Ammon's horn (tissue), 1 donor: ENCODE measurements around the gene AARS1.
"Not testable (repeated sequence)": the region's sequence is repeated elsewhere in the genome, so short reads cannot be mapped to it uniquely, and the experiment has no call there.

Experiments
- DNase-seq: peaks from one replicate; pipeline ENCODE4 v3.0.0-alpha.2; 2016; ENCODE audit warnings: low spot score

The AARS1 gene

DNA sequence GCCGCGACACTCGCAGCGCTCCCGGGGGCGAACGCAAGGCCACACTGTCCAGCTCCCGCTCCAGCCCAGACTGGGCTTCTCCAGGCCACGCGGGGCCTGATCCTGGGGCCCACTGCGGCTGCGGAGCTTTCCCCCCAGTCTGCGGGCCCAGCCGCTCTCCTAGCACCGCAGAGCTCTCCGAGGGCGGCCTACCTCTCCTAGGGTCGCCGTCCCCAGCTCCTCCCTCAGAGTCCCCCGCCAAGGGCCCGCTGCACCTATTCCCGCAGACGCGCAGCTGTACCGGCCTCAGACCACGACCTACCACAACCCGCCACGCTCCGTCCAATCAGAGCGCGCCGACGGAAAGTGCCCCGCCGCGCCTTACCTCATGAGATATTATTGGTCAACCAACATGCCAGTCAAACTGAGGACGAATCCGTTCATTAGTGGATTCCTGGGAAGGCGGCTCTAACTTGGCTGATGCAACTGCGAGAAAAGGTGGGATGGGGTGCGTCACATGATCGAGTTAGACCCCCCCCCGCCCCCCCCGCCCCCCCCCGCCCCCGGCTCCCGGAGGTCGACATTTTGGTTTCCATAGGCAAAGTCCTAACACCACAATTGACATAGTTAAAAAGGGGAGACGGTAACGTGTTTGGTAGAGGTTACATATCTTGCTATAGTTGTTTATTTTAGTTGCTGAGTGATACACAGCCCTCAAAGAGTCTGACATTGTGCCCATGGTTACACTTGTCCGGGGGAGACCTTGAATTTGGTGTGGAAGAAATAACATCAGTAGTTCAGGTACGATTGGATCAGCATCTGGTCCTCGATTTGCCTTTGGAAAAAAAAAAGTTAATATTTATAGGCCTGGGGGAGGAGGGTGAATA is at the start of gene AARS1:
Gene AARS1 (minus strand): TSS at position 278 of the 866 bp plus-strand sequence. CDS start 6,743 bp downstream, outside the sequence.
- DNase-seq: peak; percentile 99

DNA sequence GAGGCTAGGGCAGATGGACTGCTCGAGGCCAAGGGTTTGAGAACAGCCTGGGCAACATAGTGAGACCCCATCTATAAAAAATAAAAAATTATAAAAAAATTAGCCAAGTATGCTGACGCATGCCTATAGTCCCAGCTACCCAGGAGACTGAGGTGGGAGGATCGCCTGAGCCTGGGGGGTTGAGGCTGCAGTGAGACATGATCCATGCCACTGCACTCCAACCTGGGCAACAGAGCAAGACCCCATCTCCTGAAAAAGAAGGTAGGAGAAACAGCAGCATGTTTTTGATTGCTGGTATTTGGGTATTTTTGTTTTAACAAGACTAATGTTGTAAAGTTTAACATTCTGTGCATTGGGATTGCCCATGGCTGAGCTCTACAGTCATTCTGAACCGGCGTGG is 48.5 kb upstream of the AARS1 start:
- no peak for DNase-seq

DNA sequence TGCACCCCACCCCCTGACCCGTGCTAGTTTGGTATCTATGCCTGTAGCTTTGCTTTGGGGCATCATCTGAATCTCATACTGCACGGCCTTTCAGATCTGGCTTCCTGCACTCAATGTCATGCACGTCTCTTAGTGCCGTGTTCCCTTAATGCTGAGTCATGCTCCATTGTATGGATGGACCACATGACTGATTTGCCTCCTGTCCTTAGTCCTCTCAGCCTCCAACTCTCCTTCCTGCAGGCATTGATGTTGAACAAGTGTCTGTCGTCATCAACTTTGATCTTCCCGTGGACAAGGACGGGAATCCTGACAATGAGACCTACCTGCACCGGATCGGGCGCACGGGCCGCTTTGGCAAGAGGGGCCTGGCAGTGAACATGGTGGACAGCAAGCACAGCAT is 43.4 kb upstream of the AARS1 start:
- not testable (repeated sequence) for DNase-seq

DNA sequence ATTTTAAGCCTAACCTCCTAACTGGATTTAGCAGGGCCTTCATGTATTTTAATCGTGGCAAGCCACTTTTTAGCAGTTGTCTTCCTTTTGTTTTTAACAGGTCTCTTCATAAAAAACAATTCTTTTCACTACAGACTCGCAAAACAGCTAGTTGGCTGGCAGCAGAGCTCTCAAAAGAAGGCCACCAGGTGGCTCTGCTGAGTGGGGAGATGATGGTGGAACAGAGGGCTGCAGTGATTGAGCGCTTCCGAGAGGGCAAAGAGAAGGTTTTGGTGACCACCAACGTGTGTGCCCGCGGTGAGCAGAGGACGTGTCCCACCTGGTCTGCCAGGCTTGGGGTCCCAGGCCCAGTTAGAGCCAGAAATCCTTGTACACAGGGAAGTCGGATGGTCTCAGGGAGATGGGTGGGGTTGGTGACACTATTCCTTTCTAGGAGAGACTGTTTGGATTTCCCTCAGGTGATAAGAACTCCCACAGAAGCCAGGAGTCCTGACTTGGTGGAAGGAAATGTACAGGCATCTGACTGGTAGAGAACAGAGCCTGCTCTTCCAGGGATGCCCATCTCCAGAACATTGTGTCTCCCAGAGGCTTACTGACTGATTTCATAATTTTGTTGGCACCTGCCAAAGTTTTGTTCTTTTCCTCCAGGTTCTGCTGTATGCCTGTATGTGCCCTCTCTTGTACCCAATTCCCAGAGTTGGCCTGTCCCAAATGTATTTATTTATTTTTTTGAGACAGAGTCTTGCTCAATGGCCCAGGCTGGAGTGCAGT is 42.5 kb upstream of the AARS1 start:
- DNase-seq: no peak

DNA sequence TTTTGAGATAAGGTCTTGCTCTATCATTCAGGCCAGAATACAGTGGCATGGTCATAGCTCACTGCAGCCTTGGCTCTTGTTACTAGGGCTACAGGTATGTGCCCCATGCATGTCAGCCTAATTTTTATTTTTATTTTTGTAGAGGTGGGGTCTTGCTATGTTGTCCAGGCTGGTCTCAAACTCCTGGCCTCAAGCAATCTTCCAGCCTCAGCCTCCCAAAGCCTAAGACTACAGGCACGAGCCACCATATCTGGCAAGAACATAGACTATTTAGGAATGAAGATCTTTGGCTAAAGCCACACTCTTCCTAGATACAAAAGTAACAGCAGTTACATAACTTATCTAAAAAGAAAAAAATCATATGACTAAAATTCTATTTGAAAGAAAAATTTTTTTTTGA is 41.8 kb upstream of the AARS1 start:
- DNase-seq: no peak

DNA sequence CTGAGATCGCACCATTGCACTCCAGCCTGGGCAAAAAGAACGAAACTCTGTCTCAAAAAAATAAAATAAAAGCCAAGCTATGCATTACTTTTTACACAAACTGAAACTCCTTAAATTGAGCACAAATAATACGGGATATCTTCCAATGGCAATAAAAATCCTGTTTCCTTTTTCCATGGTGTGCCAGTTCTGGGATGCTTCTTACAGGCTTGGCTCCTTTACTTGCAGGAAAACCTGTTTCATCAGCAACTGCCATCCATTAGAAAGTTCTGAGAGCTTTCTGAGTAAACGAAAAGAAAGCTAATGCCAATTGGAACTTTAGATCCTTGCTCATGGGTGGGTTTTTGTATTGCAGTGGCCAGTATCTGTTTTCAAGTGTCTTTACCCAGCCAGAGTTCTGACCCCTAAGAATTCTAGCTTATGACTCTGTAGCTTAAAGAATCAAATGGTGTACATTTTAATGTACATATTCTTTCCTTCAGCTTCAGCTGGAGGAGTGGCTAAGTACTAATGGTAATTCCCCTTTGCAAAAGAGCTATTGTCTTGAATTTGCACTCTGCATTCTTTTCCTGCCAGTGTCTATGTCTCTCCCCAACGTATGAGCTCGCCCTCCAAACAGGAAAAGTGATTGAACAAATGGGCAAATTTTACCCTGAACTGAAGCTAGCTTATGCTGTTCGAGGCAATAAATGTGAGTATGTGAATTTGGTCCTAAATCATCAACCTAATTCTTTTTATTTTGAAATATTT is 35.9 kb upstream of the AARS1 start:
- no peak for DNase-seq

DNA sequence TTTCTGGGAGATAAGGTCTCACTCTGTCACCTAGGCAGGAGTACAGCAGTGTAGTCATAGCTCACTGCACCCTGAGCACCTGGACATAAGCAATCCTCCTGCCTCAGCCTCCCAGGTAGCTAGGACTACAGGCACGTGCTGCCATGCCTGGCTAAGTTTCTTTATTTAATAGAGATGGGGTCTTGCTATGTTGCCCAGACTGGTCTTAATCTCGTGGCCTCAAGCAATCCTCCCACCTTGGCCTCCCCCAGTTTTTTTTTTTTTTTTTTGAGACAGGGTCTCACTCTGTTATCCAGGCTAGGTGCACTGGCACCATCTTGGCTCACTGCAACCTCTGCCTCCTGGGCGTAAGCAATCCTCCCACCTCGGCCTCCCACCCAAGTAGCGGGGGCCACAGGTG is 30.8 kb upstream of the AARS1 start:
- no peak for DNase-seq

DNA sequence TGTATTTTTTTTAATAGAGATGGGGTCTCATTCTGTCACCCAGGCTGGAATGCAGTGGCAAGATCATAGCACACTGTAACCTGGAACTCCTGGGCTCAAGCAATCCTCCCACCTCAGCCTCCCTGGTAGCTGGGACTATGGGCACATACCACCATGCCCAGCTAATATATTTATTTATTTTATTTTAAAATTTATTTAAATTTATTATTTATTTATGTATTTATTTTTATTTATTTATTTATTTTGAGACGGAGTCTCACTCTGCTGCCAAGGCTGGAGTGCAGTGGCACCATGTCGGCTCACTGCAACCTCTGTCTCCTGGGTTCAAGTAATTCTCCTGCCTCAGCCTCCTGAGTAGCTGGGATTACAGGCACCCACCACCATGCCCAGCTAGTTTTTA is 18.4 kb upstream of the AARS1 start:
- DNase-seq: not testable (repeated sequence)

DNA sequence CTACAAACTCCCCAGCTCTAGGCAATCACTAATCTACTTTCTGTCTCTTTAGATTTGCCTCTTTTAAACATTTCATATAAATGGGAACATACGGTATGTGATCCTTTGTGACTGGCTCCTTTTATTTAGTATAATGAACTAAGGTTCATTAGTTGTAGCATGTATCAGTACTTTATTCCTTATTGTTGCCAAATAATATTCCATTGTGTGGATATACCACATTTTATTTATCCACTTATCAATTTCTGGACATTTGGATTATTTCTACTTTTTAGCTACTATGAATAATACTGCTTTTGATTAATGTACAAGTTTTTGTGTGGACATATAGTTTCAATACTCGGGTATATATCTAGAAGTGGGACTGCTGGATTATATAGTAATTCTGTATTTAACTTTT is 17.6 kb upstream of the AARS1 start:
- DNase-seq: no peak

DNA sequence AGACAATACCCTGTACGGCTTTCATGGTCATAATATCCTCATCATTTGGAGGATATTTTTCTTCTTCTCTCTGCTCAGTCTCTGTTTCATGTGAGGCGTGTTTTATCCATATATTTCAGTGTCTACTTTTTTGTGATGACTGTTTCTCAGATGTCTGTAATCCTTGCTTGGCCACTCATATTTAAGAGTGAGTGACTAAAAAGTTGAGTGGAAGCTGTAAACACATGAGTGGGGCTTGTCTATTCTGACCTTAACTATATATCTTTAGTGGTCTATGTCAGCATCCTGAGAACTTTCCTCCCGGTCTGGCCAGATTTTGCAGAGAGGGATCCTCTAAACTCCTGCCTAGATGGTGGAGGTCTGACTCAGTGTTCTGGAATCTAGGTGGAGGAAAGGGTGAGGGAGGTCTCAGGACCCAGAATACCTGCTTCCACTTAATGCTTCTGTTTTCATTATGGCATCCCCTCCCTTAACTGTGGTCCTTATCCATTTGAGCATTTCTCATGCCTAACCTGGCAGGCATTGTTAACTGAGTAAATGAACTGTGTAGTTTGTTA is 15.7 kb upstream of the AARS1 start:
- DNase-seq: no peak

DNA sequence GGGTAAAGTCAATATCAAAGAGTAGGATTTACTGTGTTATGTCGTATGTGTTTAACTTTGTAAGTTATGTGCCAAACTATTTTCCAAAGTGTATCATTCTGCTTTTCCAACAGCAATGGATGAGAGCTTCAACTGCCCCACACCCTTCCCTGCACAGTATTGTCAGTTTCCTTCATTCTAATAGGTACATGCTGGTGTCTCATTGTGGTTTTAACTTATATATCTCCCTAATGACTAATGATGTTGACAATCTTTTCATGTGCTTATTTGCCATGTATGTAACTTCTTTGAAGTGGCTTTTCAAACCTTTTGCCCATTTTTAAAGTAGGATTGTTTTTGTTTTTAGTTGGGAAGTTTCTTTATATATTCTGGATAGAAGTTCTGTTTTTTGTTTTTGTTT is 13.4 kb upstream of the AARS1 start:
- DNase-seq: no peak

DNA sequence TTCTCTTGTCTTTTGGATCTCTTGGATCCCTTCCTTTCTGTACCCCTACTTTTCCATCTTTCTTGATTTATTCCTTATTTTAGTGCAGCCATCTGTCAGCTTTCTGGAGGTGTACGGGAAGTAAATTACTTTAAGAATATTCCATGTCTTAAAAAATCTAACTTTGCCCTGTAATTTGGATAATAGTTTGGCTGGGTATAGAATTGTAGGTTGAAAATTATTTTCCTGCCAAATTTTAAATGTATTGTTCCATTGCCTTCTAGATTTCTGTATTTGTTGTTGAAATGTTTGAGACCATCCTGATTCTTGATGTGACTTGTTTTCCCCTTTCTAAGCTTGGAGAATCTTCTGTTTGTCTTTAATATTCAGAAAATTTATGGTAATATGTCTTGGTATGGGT is 11.8 kb upstream of the AARS1 start:
- no peak for DNase-seq

DNA sequence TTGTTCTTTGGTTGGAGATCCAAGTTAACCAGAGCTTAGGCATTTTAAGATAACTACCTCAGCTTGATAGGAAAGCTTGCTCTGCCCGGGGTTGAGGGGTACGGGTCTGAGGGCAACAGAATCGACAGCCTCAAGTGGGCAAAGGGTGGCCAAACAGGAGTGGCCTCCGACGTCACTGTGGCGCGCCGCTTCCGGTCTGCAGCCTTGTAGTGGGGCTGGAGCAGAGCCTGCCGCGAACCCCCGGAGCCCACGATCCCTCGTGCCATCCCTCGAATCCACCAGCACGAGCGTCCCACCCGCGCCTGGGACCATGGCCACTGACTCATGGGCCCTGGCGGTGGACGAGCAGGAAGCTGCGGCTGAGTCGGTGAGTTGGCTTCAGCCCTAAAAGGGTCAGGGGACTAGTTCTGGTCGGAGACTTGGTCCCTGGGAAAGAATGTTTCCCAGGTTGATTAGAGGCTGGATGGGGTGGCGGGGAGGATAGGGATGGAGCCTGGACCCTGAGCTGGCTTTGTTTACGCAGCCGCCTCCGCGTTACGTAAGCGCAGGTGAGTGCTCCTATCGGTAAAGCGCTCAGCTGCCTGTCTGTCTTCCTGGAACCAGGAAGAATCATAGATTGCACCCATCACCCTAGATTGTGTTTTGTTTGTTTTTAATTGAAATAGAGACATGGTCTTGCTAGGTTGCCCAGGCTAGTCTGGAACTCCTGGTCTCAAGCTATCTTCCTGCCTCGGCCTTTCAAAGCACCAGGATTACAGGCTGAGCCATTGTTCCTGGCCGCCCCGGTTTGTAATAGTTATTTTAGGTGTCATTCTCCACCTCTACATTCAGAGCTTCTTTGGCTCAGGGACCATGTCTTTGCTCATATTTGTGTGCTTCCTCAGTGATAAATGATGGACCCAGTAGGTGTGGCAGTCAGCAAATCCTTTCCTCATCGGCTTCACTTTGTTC is 10.0 kb upstream of the AARS1 start, which contains the start of gene DDX19B:
Gene DDX19B (plus strand): TSS at position 199 of the 951 bp plus-strand sequence. CDS start 112 bp downstream, at position 311.
- DNase-seq: peak; percentile 91

DNA sequence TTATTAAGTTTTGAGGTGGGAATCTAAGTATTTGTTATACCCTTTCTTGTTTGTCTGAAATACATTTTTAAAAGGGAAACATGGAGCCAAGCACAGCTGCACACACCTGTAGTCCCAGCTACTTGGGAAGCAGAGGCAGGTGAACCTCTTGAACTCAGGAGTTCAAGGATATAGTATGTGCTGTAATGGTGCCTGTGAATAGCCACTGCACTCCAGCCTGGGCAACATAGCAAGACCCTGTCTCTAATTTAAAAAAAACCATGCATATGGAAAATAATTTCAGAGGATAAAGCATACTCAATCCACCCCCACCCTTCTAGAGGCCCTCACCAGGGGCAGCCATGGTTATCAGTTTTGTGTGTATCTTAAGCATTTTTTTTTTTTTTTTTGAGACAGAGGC is 6.3 kb upstream of the AARS1 start:
- DNase-seq: no peak

DNA sequence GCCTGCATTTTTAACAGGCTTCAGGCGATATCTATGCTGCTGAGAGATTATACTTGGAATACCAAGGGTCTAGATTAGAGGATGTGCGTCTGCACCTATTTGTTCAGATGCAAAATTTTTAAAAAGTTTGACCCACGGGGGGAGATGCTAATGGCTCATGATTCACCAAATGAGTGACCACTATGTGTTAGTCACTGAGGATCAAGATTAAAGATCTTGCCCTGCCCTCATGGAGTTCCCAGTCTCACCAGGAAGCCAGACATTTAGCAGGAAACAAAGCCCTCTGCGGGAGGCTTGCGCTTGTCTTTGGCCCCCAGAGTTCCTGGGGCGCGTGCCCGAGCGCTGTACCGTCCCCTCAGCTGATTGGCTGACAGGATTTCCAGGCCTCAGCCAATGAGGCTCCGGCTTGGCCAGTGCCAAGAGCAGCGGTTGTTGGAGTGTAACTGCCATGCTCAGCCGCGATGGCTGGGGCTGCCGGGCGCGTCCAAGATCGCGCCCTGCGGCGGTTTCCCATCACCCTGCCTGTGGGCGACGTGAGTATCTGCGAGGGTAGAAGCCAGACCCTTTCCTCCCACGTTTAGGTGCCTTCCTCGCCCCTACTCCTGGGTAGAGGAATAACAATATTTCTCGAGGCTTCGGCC is 5.2 kb upstream of the AARS1 start:
- no peak for DNase-seq

DNA sequence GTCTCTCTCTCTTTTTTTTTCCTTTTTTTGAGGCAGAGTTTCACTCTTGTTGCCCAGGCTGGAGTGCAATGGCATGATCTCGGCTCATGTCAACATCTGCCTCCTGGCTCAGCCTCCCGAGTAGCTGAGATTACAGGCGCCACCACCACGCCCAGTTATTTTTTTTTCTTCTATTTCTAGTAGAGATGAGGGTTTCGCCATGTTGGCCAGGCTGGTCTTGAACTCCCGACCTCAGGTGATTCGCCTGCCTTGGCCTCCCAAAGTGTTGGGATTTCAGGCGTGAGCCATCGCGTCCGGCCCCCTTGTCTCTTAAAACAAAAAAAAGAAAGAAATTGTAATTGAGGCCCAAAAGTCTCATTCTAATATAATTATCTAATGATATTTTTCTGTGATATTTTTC is 2.8 kb upstream of the AARS1 start:
- not testable (repeated sequence) for DNase-seq

DNA sequence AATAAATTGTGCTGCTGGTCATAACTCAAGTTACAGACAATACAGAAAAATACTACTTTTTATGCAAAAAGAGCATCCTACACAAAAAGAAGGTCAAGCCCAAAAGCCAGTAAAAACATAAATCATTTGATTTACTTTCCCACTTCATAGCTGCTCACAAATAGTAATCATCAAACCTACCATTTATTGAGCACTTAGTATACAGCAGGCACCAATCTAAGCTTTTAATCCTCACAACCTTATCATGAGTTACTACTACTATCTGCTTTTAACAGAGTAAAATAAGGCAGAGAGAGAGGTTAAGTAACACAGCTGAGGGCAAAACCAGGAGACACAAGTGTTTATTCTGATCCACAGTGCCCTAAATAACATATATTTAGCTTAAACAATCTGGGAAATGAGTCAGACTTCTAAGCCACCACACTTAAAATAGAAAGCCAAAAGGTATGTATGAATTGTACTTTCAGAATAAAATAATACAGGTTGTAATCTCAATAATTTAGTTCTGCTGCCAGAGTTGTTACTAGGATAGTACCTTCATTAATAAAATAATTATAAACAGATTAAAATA is 1.7 kb upstream of the AARS1 start:
- no peak for DNase-seq

DNA sequence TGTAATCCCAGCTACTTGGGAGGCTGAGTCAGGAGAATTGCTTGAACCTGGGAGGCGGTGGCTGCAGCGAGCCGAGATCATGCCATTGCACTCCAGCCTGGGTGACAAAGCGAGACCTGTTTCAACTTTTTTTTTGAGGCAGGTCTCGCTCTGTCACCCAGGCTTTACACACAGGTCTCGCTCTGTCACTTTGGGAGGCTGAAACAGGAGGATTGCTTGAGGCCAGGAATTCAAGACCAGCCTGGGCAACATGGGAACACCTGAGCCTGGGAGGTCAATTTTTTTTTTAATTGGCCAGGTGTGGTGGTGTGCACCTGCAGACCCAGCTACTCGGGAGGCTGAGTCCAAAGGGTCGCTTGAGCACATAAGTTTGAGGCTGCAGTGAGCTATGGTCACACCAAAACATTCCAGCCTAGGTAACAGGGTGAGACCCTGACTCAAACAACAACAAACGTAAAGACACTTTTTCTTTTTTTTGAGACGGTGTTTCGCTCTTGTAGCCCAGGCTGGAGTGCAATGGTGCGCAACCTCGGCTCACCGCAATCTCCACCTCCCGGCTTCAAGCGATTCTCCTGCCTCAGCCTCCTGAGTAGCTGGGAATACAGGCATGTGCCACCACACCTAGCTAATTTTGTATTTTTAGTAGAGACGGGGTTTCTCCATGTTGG is 1.9 kb downstream of the AARS1 start:
- not testable (repeated sequence) for DNase-seq

DNA sequence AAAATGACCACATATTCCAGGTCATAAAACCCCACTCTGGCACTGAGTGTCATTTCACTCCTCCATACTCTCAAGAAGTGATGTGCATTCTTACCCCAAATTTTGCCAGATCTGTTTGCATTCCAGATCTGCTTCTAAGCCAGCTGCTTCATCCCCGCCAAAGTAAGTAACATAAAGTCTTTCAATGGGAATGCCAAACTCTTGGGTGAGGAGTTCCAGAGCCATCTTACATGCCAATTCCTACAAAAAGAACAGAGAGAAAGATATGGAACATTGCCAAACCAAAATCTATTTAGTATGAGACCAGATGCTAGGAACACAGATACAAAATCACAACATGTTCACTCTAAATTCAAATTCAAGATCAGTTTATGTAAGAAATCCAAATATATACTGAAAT is 12.9 kb downstream of the AARS1 start:
- peak; percentile 22 for DNase-seq
